GF-D8 (cell line): ENCODE data around the gene LSM14B.

ENCODE experiments used
- DNase-seq: peaks from one replicate; lab custom pipeline; 2025; lab: John Stamatoyannopoulos, UW

LSM14B gene

GRCh38 chr20:62164879-62165761 lies 42.8 kb downstream of the LSM14B start:
- no peak for DNase-seq

- no peak for DNase-seq
Observed at GRCh38 chr20:62165762-62166399, 43.6 kb downstream of the LSM14B start.

GRCh38 chr20:62167474-62167873 lies 45.2 kb downstream of the LSM14B start:
- no peak for DNase-seq

- DNase-seq: no peak
Observed at GRCh38 chr20:62168061-62168460, 45.8 kb downstream of the LSM14B start.

- no peak for DNase-seq
Observed at GRCh38 chr20:62168890-62169435, 46.7 kb downstream of the LSM14B start.

GRCh38 chr20:62170536-62170935 lies 48.3 kb downstream of the LSM14B start:
- DNase-seq: no peak

- DNase-seq: no peak
Observed at GRCh38 chr20:62171245-62171644, 49.0 kb downstream of the LSM14B start.

GRCh38 chr20:62172666-62173065 lies 50.4 kb downstream of the LSM14B start:
- DNase-seq: no peak

GRCh38 chr20:62174021-62174804 lies 51.9 kb downstream of the LSM14B start:
- no peak for DNase-seq

GRCh38 chr20:62174870-62175624 lies 52.8 kb downstream of the LSM14B start:
- DNase-seq: no peak

GRCh38 chr20:62175711-62176110 lies 53.4 kb downstream of the LSM14B start:
- no peak for DNase-seq

GRCh38 chr20:62176866-62177265 lies 54.6 kb downstream of the LSM14B start:
- no peak for DNase-seq

GRCh38 chr20:62177307-62177706 lies 55.0 kb downstream of the LSM14B start:
- no peak for DNase-seq

- no peak for DNase-seq
Observed at GRCh38 chr20:62178316-62179161, 56.3 kb downstream of the LSM14B start.

- DNase-seq: no peak
Observed at GRCh38 chr20:62179162-62179504, 56.9 kb downstream of the LSM14B start.

GRCh38 chr20:62181808-62182207 lies 59.5 kb downstream of the LSM14B start:
- no peak for DNase-seq

GRCh38 chr20:62182469-62183425 lies 60.5 kb downstream of the LSM14B start, which contains the start of gene MTG2:
MTG2 (plus strand) TSS chr20:62183028; CDS start chr20:62193421, 10,393 bp downstream.
- peak; percentile 91 for DNase-seq

- DNase-seq: no peak
Observed at GRCh38 chr20:62183426-62184142, 61.3 kb downstream of the LSM14B start.
